Mucosa of descending colon (tissue), 3 donors: Measurements from ENCODE around the gene KIFC3. TPM values are rescaled to one million over a fixed set of nuclear protein-coding genes. Genes with fewer than 3 reads are reported as not detected.
"Not testable (repeated sequence)": the region's sequence is repeated elsewhere in the genome, so short reads cannot be mapped to it uniquely, and the experiment has no call there.

ENCODE experiments used
- ATAC-seq: fragments of 200-7000 bp; cut with Tn5 transposase; one replicate; pipeline ENCODE4 v1.9.1; 2020; ENCODE audit warnings: mild to moderate bottlenecking, moderate library complexity
- DNase-seq, 3 donors: peaks; one replicate each; pipeline ENCODE4 v3.0.0-alpha.2; 2020
- H3K36me3 ChIP-seq: fragments of 200-600 bp; one replicate; pipeline ENCODE4 v1.8.0; 2021; ENCODE audit warnings: low read depth, mild to moderate bottlenecking
- H3K4me1 ChIP-seq: fragments of 200-600 bp; one replicate; pipeline ENCODE4 v1.8.0; 2021; ENCODE audit warnings: low read depth, mild to moderate bottlenecking
- H3K4me3 ChIP-seq: fragments of 200-600 bp; one replicate; pipeline ENCODE4 v1.8.0; 2021; ENCODE audit warnings: mild to moderate bottlenecking
- H3K9me3 ChIP-seq: fragments of 200-600 bp; one replicate; pipeline ENCODE4 v1.8.0; 2021; ENCODE audit warnings: mild to moderate bottlenecking
- intact Hi-C, 2 donors: fragments of 100-400 bp; cut with DNase I in 1 of 2; cut with micrococcal nuclease in 1 of 2; formaldehyde crosslinking; loops; one replicate each; pipeline versions ENCODE4 v1.11.0 to v1.11.1; 2022; cut with DNase I, micrococcal nuclease
- total RNA-seq, 3 donors: library from RNA; stranded (reverse); fragmentation: NEBNext Ultra II Directional in 2 of 3; extraction: Animal tissue kit (Norgen Biotek cat#: 25700) in 2 of 3; gene quantifications; one replicate each; pipeline versions ENCODE4 v1.2.1 to v1.2.4, GENCODE V29; 2021 to 2023
- TF ChIP-seq, protein P1 (sequence below): fragments of 200-600 bp; IDR thresholded peaks from one replicate; pipeline ENCODE4 v1.8.0; 2022; ENCODE audit warnings: antibody characterized with exemption, mild to moderate bottlenecking
- donor health status: DM: no; HTN: no; CAD: no; lungs with moderate emphysema.
- donor health status: DM: no; HTN: no; CAD: no.
- donor health status: DM: no; HTN: yes; CAD: no.

Gene KIFC3
- total RNA-seq, 3 donors from 2014 or later, result 3.7 to 17.2 (median 8.3) TPM

DNA sequence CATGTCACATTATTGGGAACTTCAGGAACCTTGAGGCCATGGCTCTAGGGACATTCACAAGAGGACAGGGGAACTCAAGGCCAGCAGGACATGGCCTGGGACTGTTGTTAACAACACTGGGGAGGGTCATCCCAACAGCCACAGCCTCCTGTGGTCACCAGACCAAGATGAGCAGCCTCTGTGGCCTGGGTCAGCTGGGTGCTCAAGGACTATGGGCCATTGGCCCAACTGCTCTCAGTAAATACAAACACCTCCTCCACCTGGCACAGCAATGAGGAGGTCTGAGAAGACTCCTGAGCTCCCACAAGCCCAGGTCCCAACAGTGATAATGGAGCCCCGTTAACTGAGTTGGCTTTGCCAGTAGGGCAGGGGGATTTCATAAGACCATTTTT is 20.9 kb downstream of the KIFC3 start:
- no peaks in the 10 kb centered on the region for H3K4me1 ChIP-seq
- no peak for ATAC-seq
- H3K9me3 ChIP-seq, result no peaks in the 10 kb centered on the region
- TF ChIP-seq, protein P1, sequence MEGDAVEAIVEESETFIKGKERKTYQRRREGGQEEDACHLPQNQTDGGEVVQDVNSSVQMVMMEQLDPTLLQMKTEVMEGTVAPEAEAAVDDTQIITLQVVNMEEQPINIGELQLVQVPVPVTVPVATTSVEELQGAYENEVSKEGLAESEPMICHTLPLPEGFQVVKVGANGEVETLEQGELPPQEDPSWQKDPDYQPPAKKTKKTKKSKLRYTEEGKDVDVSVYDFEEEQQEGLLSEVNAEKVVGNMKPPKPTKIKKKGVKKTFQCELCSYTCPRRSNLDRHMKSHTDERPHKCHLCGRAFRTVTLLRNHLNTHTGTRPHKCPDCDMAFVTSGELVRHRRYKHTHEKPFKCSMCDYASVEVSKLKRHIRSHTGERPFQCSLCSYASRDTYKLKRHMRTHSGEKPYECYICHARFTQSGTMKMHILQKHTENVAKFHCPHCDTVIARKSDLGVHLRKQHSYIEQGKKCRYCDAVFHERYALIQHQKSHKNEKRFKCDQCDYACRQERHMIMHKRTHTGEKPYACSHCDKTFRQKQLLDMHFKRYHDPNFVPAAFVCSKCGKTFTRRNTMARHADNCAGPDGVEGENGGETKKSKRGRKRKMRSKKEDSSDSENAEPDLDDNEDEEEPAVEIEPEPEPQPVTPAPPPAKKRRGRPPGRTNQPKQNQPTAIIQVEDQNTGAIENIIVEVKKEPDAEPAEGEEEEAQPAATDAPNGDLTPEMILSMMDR, result no peak
- no peaks in the 10 kb centered on the region for H3K36me3 ChIP-seq
- peak in 1 of 3 donors; percentile 2 for DNase-seq
- no peak overlapping the region for H3K4me3 ChIP-seq
- intact Hi-C loops, result no loop called here

DNA sequence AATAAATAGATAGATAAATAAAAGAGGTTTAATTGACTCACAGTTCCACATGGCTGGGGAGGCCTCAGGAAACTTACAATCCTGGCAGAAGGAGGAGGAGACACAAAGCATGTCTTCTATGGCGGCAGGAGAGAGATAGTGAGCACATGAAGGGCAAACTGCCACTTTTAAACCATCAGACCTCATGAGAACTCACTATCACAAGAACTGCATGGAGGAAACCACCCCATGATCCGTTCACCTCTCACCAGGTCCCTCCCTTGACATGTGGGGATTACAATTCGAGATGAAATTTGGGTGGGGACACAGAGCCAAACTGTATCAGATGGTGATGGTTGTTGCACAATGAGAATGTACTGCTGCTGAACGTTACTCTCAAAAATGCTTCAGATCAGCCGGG is 22.5 kb downstream of the KIFC3 start:
- intact Hi-C loops, H3K4me1 ChIP-seq, H3K36me3 ChIP-seq, H3K9me3 ChIP-seq, ATAC-seq, H3K4me3 ChIP-seq: not testable (repeated sequence)
- peak in 1 of 3 donors; percentile 8 for DNase-seq

- intact Hi-C loops, result no loop called here
- no peak for DNase-seq
- ATAC-seq, result no peak
- Histone ChIP-seq H3K4me1 (no peaks in the 10 kb centered on the region), H3K4me3 (no peak overlapping the region), H3K9me3 (no peaks in the 10 kb centered on the region), H3K36me3 (no peaks in the 10 kb centered on the region)
- TF ChIP-seq, protein P1, result no peak
These were observed 23.6 kb downstream of the KIFC3 start for GRCh38 chr16:57778658-57779057.

DNA sequence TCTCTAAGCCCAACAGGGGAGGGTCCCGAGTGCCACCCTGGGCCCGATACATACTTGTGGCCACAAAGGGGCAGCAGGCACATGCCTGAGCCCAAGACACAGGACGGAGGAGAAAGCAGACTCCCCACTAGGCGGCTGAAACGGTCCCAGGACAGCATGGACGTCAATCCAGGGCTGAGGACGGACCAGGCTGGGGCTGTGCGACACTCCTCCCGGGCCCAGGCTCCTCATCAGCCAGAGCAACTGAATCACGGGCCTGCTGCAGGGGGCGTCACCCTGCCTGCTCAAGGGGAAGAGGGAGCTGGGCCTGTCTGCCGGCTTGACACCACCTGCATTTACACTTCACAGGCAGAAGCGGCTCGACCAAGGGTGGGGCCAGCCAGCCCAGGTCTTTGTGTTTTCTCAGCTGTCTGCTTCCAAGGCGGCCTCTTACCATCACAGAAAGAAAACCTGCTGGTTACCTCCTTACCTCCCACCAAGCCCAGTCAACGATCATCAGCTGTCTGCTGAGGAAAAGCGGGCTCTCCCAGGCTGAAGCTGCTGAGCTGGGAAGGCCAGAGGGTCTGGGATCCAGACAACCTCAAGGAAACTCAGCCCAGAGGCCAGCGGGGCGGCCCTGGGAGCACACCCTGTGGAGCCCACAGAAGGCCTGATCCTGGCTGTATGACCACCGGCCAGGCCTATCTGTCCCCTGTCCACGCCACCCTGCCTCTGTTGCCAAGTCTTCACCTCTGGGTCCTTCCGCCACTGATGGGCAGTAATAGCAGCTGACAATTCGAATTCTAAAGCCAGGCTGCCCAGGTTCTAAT is 26.4 kb downstream of the KIFC3 start:
- Histone ChIP-seq H3K36me3 (no peaks in the 10 kb centered on the region), H3K4me1 (no peaks in the 10 kb centered on the region), H3K9me3 (no peaks in the 10 kb centered on the region), H3K4me3 (no peak overlapping the region)
- intact Hi-C loops, result no loop called here
- TF ChIP-seq, protein P1, result no peak
- peak; percentile 54 to 72 (median 66) for DNase-seq
- ATAC-seq, result peak; percentile 92

DNA sequence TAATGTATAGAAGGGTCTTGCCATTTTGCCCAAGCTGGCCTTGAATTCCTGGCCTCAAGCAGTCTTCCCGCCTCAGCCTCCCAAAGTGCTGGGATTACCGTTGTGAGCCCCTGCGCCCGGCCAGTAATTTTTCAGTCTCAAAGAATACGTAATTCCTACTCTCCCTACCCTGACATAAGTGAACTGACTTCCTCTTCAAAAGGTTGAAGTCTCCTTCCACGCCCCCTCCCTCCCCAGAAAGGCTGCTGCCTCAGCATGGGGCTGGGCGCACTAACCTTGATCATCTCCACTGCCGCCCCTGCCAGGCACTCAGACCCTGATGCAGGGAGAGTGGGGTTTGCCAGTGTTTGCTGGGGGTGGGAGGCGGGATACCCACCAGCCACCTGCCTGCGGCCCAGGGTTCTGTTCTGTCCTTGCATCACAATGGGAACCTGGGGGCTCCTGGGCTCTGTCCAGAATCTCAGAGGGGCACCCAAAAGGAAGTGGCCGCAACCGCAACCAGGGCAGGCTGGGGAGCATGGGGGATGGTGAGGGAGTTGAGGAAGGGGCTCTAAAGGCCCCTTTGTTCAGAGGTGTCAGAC is 27.5 kb downstream of the KIFC3 start:
- DNase-seq (peak in 1 of 3 donors; percentile 11), ATAC-seq (no peak)
- TF ChIP-seq, protein P1, result no peak
- intact Hi-C loops, result no loop called here
- Histone ChIP-seq H3K36me3 (no peaks in the 10 kb centered on the region), H3K9me3 (no peaks in the 10 kb centered on the region), H3K4me3 (no peak overlapping the region), H3K4me1 (no peaks in the 10 kb centered on the region)

DNA sequence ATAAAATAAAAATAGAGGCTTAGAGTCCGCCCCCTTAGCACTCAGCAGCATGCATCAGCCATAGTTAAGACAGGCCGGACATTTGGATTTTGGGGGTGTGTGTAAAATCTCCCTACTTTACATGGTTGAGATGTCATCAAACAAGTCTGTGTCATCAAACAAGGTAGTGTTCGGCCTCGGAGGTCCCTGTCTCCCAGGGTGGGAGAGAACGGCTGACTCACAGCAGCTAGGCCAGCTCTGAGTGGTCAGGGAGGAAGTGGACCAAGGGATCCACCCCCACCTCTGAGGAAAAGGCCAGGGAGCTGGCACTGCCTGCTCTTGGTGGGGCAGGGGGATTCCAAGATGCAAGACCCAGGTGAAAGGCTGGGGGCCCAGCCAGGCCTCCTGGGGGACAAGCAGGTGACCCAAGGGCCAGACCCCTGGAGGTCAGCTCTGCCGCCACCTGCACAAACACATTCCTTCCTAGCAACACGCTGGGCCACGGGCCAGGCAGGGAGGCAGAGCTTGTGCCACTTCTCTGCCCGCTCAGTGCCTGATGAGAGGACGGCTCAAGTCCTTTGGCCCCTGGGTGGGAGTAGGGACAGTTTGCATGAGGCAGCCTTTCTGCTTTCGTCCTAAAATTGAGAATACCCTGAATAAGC is 28.5 kb downstream of the KIFC3 start:
- Histone ChIP-seq H3K9me3 (no peaks in the 10 kb centered on the region), H3K4me1 (no peaks in the 10 kb centered on the region), H3K36me3 (no peaks in the 10 kb centered on the region), H3K4me3 (no peak overlapping the region)
- intact Hi-C loops, result no loop called here
- DNase-seq (peak in 1 of 3 donors; percentile 1), ATAC-seq (no peak)
- TF ChIP-seq, protein P1, result no peak
